DOHH2 (cell line): ENCODE results near the gene SEPHS1.

ENCODE experiments used
- H3F3A ChIP-seq: fragments of 200-600 bp; sonication (generic), shearing (Covaris generic); 2 replicates; pipeline ENCODE4 v1.6.0; 2016; ENCODE audit warnings: antibody characterized with exemption, mild to moderate bottlenecking; ENCODE audit not compliant: control insufficient read depth, insufficient read depth
- H3K27ac ChIP-seq: fragments of 200-600 bp; sonication (generic); 2 replicates; pipeline ENCODE4 v1.5.1; 2014; ENCODE audit warnings: low read depth, mild to moderate bottlenecking, low read length, moderate library complexity
- H3K27me3 ChIP-seq: fragments of 200-600 bp; sonication (generic); 2 replicates; pipeline ENCODE4 v1.6.1; 2014; ENCODE audit warnings: mild to moderate bottlenecking, low read length, mixed read lengths; ENCODE audit not compliant: control insufficient read depth
- H3K36me3 ChIP-seq: fragments of 200-600 bp; sonication (generic); 2 replicates; pipeline ENCODE4 v1.6.1; 2014; ENCODE audit warnings: mild to moderate bottlenecking, low read length, moderate library complexity, mixed read lengths; ENCODE audit not compliant: control insufficient read depth
- H3K4me1 ChIP-seq: fragments of 200-600 bp; sonication (generic); 2 replicates; pipeline ENCODE4 v1.6.1; 2014; ENCODE audit warnings: mild to moderate bottlenecking, low read length, mixed read lengths; ENCODE audit not compliant: control insufficient read depth
- H3K4me2 ChIP-seq: fragments of 200-600 bp; sonication (generic); 2 replicates; pipeline ENCODE4 v1.6.0; 2014; ENCODE audit warnings: mild to moderate bottlenecking, low read length, moderate library complexity
- H3K4me3 ChIP-seq: fragments of 200-600 bp; sonication (generic); 2 replicates; pipeline ENCODE4 v1.5.1; 2014; ENCODE audit warnings: mild to moderate bottlenecking, low read length, mixed read lengths
- H3K79me2 ChIP-seq: fragments of 200-600 bp; sonication (generic); 2 replicates; pipeline ENCODE4 v1.6.1; 2014; ENCODE audit warnings: mild to moderate bottlenecking, low read length, mixed read lengths; ENCODE audit not compliant: control insufficient read depth
- H3K9me2 ChIP-seq: fragments of 200-600 bp; sonication (generic); replicated peaks from 2 replicates; pipeline ENCODE4 v1.6.1; 2014; ENCODE audit warnings: mild to moderate bottlenecking, low read length, mixed read lengths; ENCODE audit not compliant: control insufficient read depth
- H3K9me3 ChIP-seq: fragments of 200-600 bp; sonication (generic); 2 replicates; pipeline ENCODE4 v1.6.1; 2014; ENCODE audit warnings: antibody characterized with exemption, low read length, mixed read lengths; ENCODE audit not compliant: control insufficient read depth, insufficient read depth
- H4K20me1 ChIP-seq: fragments of 200-600 bp; sonication (generic); 2 replicates; pipeline ENCODE4 v1.6.0; 2014; ENCODE audit warnings: low read depth, mild to moderate bottlenecking, antibody characterized with exemption, low read length, moderate library complexity; ENCODE audit not compliant: control insufficient read depth, insufficient read depth
- EZH2phosphoT487 ChIP-seq: fragments of 200-600 bp; sonication (generic); IDR thresholded peaks from 2 replicates; pipeline ENCODE4 v1.6.1; 2017; ENCODE audit warnings: borderline replicate concordance, mild to moderate bottlenecking, antibody characterized with exemption, low read length, moderate library complexity, mixed read lengths
- TF ChIP-seq, protein P1 (sequence below): fragments of 200-600 bp; sonication (generic); IDR thresholded peaks from one replicate; pipeline ENCODE4 v1.5.1; 2014; ENCODE audit warnings: antibody characterized with exemption, mild to moderate bottlenecking, low read depth, low read length; ENCODE audit not compliant: poor library complexity, severe bottlenecking

SEPHS1 gene

GRCh38 chr10:13365243-13365642 lies 17.1 kb upstream of the SEPHS1 start:
- no peaks in the 10 kb centered on the region for H4K20me1 ChIP-seq
- H3K36me3 ChIP-seq = no peaks in the 10 kb centered on the region
- H3K4me1 ChIP-seq = no peaks in the 10 kb centered on the region
- no peaks in the 10 kb centered on the region for H3K9me3 ChIP-seq
- peaks cover 4% of the 10 kb centered on the region; the same call in 1 of the 2 replicates for H3K27me3 ChIP-seq
- H3F3A ChIP-seq = no peaks in the 10 kb centered on the region
- H3K9me2 ChIP-seq = no peaks in the 10 kb centered on the region
- no peaks in the 10 kb centered on the region for H3K79me2 ChIP-seq
- H3K4me2 ChIP-seq = no peak overlapping the region
- H3K27ac ChIP-seq = no peak overlapping the region
- TF ChIP-seq, protein P1, sequence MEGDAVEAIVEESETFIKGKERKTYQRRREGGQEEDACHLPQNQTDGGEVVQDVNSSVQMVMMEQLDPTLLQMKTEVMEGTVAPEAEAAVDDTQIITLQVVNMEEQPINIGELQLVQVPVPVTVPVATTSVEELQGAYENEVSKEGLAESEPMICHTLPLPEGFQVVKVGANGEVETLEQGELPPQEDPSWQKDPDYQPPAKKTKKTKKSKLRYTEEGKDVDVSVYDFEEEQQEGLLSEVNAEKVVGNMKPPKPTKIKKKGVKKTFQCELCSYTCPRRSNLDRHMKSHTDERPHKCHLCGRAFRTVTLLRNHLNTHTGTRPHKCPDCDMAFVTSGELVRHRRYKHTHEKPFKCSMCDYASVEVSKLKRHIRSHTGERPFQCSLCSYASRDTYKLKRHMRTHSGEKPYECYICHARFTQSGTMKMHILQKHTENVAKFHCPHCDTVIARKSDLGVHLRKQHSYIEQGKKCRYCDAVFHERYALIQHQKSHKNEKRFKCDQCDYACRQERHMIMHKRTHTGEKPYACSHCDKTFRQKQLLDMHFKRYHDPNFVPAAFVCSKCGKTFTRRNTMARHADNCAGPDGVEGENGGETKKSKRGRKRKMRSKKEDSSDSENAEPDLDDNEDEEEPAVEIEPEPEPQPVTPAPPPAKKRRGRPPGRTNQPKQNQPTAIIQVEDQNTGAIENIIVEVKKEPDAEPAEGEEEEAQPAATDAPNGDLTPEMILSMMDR = no peak
- no peak for TF ChIP-seq EZH2phosphoT487
- no peak overlapping the region for H3K4me3 ChIP-seq

GRCh38 chr10:13360587-13360986 lies 12.5 kb upstream of the SEPHS1 start:
- Histone ChIP-seq H3K27ac (no peak overlapping the region), H3F3A (no peaks in the 10 kb centered on the region), H4K20me1 (no peaks in the 10 kb centered on the region), H3K27me3 (peaks cover 19% of the 10 kb centered on the region), H3K36me3 (no peaks in the 10 kb centered on the region), H3K4me2 (no peak overlapping the region), H3K9me3 (no peaks in the 10 kb centered on the region), H3K4me1 (no peaks in the 10 kb centered on the region), H3K9me2 (no peaks in the 10 kb centered on the region), H3K4me3 (no peak overlapping the region), H3K79me2 (no peaks in the 10 kb centered on the region)
- TF ChIP-seq, protein P1 = no peak
- no peak for TF ChIP-seq EZH2phosphoT487

DNA sequence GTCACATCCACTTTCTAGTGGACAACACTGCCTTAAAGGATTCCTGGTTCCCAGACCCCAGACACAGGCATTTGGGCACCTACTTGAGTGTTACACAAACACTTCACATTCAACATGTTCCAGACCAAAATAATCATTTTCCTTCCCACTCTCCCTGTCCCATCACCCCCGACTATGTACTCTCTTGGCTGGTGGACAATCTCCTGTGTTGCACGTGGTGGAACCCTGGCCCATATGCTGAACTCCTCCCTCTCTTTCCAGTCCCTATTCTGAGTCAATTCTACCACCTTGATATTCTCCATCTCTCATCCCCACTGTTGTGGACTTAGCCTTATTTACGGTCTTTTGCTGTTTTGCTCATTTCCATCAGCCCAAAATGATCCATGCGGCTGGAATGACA lies 8.3 kb upstream of the SEPHS1 start:
- no peak for TF ChIP-seq EZH2phosphoT487
- TF ChIP-seq, protein P1 = no peak

More for the DNA sequence above, 8.3 kb upstream of the SEPHS1 start:
- H3K27me3 ChIP-seq = peaks cover 41% of the 10 kb centered on the region
- no peaks in the 10 kb centered on the region for H3K9me2 ChIP-seq
- H3K9me3 ChIP-seq = no peaks in the 10 kb centered on the region
- no peak overlapping the region for H3K27ac ChIP-seq
- H3F3A ChIP-seq = no peaks in the 10 kb centered on the region
- no peaks in the 10 kb centered on the region for H3K36me3 ChIP-seq
- no peak overlapping the region for H3K4me3 ChIP-seq
- peaks cover 11% of the 10 kb centered on the region for H3K4me1 ChIP-seq
- H3K79me2 ChIP-seq = no peaks in the 10 kb centered on the region
- no peak overlapping the region for H3K4me2 ChIP-seq
- no peaks in the 10 kb centered on the region for H4K20me1 ChIP-seq
